Natural killer cell (primary cell): ENCODE measurements around the gene MYCBP2. TPM values are rescaled to one million over a fixed set of nuclear protein-coding genes. Genes with fewer than 3 reads are reported as not detected.

ENCODE experiments used
- ATAC-seq, 3 donors: fragments of 150-1000 bp in 2 of 3; fragments of 200-7000 bp in 1 of 3; cut with Tn5 transposase; 1 replicate in 1 of 3; 2 replicates in 2 of 3; pipeline ENCODE4 v1.10.0; 2021; ENCODE audit warnings: mild to moderate bottlenecking in 2 of 3, moderate library complexity in 2 of 3
- DNase-seq, 2 donors: peaks; one replicate each; pipeline versions ENCODE4 v3.0.0 to v3.0.0-alpha.2; 2013 to 2021; ENCODE audit warnings: mixed read lengths in 1 of 2
- H3K27ac ChIP-seq: one replicate; pipeline ENCODE4 v1.5.1; 2013; ENCODE audit warnings: mild to moderate bottlenecking, low read length
- H3K27me3 ChIP-seq: one replicate; pipeline ENCODE4 v1.6.1; 2013; ENCODE audit warnings: low read length; ENCODE audit not compliant: control insufficient read depth, insufficient read depth
- H3K36me3 ChIP-seq: one replicate; pipeline ENCODE4 v1.6.1; 2013; ENCODE audit warnings: low read length; ENCODE audit not compliant: control insufficient read depth, insufficient read depth
- H3K4me1 ChIP-seq: one replicate; pipeline ENCODE4 v1.6.1; 2013; ENCODE audit warnings: low read length; ENCODE audit not compliant: control insufficient read depth, insufficient read depth
- H3K4me3 ChIP-seq: one replicate; pipeline ENCODE4 v1.5.1; 2013; ENCODE audit warnings: low read length
- H3K9me3 ChIP-seq: one replicate; pipeline ENCODE4 v1.6.1; 2013; ENCODE audit warnings: low read length; ENCODE audit not compliant: control insufficient read depth, insufficient read depth
- H3K27ac Mint-ChIP-seq, 2 donors: one replicate each; pipeline ENCODE4 v1.8.0; 2022; ENCODE audit warnings: mild to moderate bottlenecking in 2 of 2, mixed read lengths in 2 of 2, moderate library complexity in 1 of 2
- H3K27me3 Mint-ChIP-seq, 2 donors: one replicate each; pipeline ENCODE4 v1.8.0; 2022; ENCODE audit warnings: low read depth in 2 of 2, mixed read lengths in 2 of 2
- H3K36me3 Mint-ChIP-seq: one replicate; pipeline ENCODE4 v1.8.0; 2022; ENCODE audit warnings: mixed read lengths
- H3K4me1 Mint-ChIP-seq, 2 donors: one replicate each; pipeline ENCODE4 v1.8.0; 2022; ENCODE audit warnings: mixed read lengths in 2 of 2
- H3K4me3 Mint-ChIP-seq: one replicate; pipeline ENCODE4 v1.8.0; 2022; ENCODE audit warnings: mild to moderate bottlenecking, moderate library complexity, mixed read lengths
- H3K9me3 Mint-ChIP-seq, 2 donors: one replicate each; pipeline ENCODE4 v1.8.0; 2022; ENCODE audit warnings: mixed read lengths in 2 of 2
- WGBS: methylation state at CpG from one replicate; pipeline ENCODE4 v1.1.7; 2013; ENCODE audit warnings: missing lambda C conversion rate; ENCODE audit not compliant: insufficient coverage; 5-methylcytosine and 5-hydroxymethylcytosine counted together
- intact Hi-C: fragments of 100-400 bp; cut with micrococcal nuclease; formaldehyde crosslinking; loops from one replicate; pipeline ENCODE4 v1.14.2; 2022
- total RNA-seq, 4 donors: library from RNA; stranded (reverse); fragments of 120-200 nt in 1 of 4; gene quantifications; one replicate each; pipeline versions ENCODE4 v1.2.3 to v1.2.4, GENCODE V29; 2013 to 2022
- TF ChIP-seq, protein P1 (sequence below): fragments of 200-600 bp; IDR thresholded peaks from one replicate; pipeline ENCODE4 v1.8.0; 2022; ENCODE audit warnings: antibody characterized with exemption

The MYCBP2 gene
- total RNA-seq, 3 donors from 2014 or later (not counting 1 experiment from before 2014, with no cell fraction given) = 119 to 155 (median 147) TPM

DNA sequence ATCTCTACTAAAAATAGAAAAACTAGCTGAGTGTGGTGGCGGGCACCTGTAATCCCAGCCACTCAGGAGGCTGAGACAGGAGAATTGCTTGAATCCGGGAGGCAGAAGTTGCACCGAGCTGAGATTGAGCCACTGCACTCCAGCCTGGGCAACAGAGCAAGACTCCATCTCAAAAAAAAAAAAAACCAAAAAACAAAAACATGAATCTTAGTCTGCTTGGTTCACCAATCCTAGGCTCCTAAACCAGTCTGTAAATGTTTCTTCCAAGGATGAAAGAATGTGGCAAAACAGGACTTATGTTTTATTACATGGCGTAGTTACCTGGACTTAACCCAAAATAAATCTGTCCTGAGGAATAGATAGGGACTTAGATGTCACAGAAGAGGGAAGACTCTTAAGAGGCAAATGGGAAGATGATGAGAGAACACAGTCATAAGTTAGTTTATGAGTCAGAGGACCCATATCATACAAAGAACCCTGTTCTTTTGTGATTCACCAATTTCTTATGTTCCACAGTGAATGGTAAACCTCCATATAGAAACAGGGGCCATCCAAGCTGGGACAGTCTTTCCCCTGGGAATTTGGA, 293.1 kb downstream of the MYCBP2 start:
- no peak for DNase-seq
- Histone ChIP-seq H3K4me1 (no peaks in the 10 kb centered on the region), H3K9me3 (no peaks in the 10 kb centered on the region), H3K27me3 (no peaks in the 10 kb centered on the region), H3K4me3 (no peak overlapping the region), H3K36me3 (no peaks in the 10 kb centered on the region), H3K27ac (no peak overlapping the region)
- intact Hi-C loops = no loop called here
- Mint-ChIP-seq H3K27me3 (peaks cover 14 to 48% of the 10 kb centered on the region in 2 donors), H3K4me1 (no peaks in the 10 kb centered on the region), H3K27ac (no peak overlapping the region), H3K4me3 (no peak overlapping the region), H3K36me3 (no peaks in the 10 kb centered on the region), H3K9me3 (no peaks in the 10 kb centered on the region)
- TF ChIP-seq, protein P1, sequence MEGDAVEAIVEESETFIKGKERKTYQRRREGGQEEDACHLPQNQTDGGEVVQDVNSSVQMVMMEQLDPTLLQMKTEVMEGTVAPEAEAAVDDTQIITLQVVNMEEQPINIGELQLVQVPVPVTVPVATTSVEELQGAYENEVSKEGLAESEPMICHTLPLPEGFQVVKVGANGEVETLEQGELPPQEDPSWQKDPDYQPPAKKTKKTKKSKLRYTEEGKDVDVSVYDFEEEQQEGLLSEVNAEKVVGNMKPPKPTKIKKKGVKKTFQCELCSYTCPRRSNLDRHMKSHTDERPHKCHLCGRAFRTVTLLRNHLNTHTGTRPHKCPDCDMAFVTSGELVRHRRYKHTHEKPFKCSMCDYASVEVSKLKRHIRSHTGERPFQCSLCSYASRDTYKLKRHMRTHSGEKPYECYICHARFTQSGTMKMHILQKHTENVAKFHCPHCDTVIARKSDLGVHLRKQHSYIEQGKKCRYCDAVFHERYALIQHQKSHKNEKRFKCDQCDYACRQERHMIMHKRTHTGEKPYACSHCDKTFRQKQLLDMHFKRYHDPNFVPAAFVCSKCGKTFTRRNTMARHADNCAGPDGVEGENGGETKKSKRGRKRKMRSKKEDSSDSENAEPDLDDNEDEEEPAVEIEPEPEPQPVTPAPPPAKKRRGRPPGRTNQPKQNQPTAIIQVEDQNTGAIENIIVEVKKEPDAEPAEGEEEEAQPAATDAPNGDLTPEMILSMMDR = no peak
- no peak for ATAC-seq
- 90% methylated on average over 4 of the region's 4 CpGs for WGBS

DNA sequence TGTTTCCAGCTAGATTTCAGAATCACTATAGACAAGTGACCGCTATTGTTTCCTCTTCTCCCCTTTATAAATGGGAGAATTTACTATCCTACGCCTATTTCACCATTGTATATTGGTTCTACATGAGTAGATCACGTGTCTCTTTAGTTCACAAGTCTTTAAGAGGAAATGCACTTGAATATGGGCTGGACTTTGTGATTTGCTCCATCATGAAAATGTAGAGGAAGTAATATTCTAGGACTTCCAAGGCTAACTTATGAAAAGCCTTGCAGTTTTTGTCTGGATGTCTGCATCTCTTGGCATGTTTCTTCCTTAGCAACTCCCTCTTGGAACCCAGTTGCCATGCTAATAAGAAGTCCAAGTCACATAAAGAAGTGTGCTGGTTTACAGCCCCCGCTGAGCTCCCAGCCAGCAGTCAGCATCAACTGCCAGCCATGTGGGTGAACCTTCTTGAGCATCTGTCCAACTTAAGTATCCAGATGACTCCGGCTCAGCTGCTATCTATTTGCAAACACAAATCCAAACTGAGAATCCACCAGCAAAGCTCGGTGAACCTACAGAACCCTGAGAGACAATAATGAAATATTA, 295.1 kb downstream of the MYCBP2 start:
- Histone ChIP-seq H3K9me3 (no peaks in the 10 kb centered on the region), H3K36me3 (no peaks in the 10 kb centered on the region), H3K4me3 (no peak overlapping the region), H3K27ac (no peak overlapping the region), H3K4me1 (no peaks in the 10 kb centered on the region), H3K27me3 (peaks cover 3% of the 10 kb centered on the region)
- no peaks in the 10 kb centered on the region for H3K36me3 Mint-ChIP-seq
- DNase-seq (no peak), ATAC-seq (no peak)
- no peaks in the 10 kb centered on the region for H3K9me3 Mint-ChIP-seq
- no peak overlapping the region for H3K27ac Mint-ChIP-seq
- peaks cover 12 to 14% of the 10 kb centered on the region in 2 donors for H3K4me1 Mint-ChIP-seq
- no peak overlapping the region for H3K4me3 Mint-ChIP-seq
- WGBS = 87% methylated on average over 2 of the region's 6 CpGs
- intact Hi-C loops = no loop called here
- H3K27me3 Mint-ChIP-seq = peaks cover 28 to 60% of the 10 kb centered on the region in 2 donors
- TF ChIP-seq, protein P1 = no peak

DNA sequence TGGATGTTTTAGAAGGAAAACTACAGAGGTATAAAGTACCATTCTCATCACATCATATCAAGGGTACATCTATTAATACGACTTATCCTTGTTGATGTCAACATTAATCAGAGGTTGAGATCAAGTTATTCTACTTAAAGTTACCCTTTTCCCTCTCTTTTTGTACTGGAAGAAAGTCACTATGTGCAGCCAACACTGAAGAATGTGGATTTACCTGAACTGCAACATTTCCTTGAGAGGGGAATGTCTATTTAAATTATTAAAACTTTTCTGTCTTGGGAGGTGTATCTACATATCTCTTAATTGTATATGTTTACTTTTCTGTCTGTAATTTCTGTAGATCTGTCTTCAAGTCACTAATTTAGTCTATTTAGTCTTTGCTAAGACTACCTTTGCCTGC, 297.5 kb downstream of the MYCBP2 start:
- WGBS = 100% methylated on average over 1 of the region's 1 CpG

More for the DNA sequence above, 297.5 kb downstream of the MYCBP2 start:
- Histone ChIP-seq H3K4me1 (peaks cover 11% of the 10 kb centered on the region), H3K27me3 (peaks cover 3% of the 10 kb centered on the region), H3K27ac (no peak overlapping the region), H3K9me3 (no peaks in the 10 kb centered on the region), H3K36me3 (no peaks in the 10 kb centered on the region), H3K4me3 (no peak overlapping the region)
- intact Hi-C loops = loop anchor here (5.0 kb wide), 1 partner anchor 298 kb away; the partner anchor contains the start of gene MYCBP2
- Mint-ChIP-seq H3K9me3 (no peaks in the 10 kb centered on the region), H3K27me3 (peaks cover 28 to 52% of the 10 kb centered on the region in 2 donors), H3K36me3 (no peaks in the 10 kb centered on the region), H3K27ac (no peak overlapping the region), H3K4me1 (peaks cover 27 to 29% of the 10 kb centered on the region in 2 donors), H3K4me3 (no peak overlapping the region)
- DNase-seq = no peak
- no peak for ATAC-seq
- TF ChIP-seq, protein P1 = no peak
